Measurements from ENCODE around the gene RIMS3.

RIMS3 gene

GRCh38 chr1:40691538-40692428, 26.3 kb upstream of the RIMS3 start, which contains the start of gene NFYC:
NFYC (plus strand) TSS chr1:40691704; CDS start chr1:40738844, 47,140 bp downstream.
- H3K4me3 ChIP-seq (ENCODE audit: low read depth, low read length): peak within 1 kb of the TSS; percentile 90
- peak; percentile 99 for DNase-seq (ENCODE audit: low read depth)
- no peak for TF ChIP-seq CTCF (IDR thresholded peaks at IDR 0.05; ENCODE audit: insufficient read depth, low read depth, low read length, missing control alignments)

DNA sequence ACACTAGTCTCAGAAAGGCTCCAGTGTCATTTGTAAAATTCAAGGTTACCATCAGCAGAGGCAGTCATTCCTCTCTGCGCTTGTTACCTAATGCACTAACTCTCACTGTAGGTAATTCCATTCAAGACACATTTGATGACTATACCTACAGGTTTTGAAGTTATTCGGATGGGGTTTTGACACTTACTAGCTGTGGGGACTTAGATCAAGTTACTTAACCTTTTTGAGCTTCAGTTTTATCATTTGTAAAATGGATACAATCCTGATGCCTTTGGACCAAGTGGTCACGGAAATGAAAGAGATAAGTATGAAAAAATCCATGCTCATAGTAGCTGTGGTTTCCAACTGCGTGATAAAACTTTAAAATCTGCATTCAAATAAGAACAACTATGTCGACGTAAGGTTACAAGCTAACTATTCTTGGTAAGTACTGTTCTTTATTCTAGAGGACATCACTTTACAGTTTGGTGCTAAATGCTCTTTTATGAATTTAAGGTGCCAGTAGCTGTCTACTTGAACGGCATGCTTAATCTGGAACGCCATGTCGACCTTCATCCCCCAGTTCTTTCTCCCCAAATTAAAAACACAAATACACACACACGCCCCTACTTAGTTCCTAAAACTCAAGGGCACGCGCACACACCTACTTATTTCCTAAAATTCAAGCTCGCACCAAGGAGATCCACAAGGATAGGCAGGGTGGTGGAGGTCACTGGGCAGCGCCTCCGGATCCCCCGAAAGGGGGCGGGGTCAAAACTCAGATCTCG, 25.5 kb upstream of the RIMS3 start:
- peak overlapping the region; percentile 90 for H3K4me3 ChIP-seq (ENCODE audit: low read depth, low read length)
- TF ChIP-seq CTCF (IDR thresholded peaks at IDR 0.05; ENCODE audit: insufficient read depth, low read depth, low read length, missing control alignments): no peak
- DNase-seq (ENCODE audit: low read depth): no peak

DNA sequence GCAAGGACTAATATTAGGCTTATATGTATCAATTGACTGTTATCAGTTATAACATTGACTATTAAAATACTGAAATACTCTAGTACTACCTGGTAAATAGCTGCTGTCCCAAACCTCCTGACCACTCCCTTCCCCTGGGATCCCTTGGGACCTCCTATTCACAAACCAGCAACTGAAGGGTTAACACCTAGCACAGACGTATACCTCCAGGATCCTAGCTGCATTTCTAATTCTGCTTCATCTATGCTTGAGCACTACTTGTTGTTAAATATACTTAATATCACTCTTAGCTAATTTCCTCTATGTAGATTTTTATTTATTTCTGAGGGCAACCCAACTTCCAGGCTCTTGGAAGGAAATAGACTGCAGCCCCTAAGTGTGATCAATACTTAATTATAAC, 24.3 kb upstream of the RIMS3 start:
- TF ChIP-seq CTCF (IDR thresholded peaks at IDR 0.05; ENCODE audit: insufficient read depth, low read depth, low read length, missing control alignments): no peak
- H3K4me3 ChIP-seq (ENCODE audit: low read depth, low read length): no peak overlapping the region

GRCh38 chr1:40687661-40688060, 22.2 kb upstream of the RIMS3 start:
- no peak overlapping the region for H3K4me3 ChIP-seq (ENCODE audit: low read depth, low read length)
- no peak for TF ChIP-seq CTCF (IDR thresholded peaks at IDR 0.05; ENCODE audit: insufficient read depth, low read depth, low read length, missing control alignments)
- no peak for DNase-seq (ENCODE audit: low read depth)

More for the DNA sequence above, 24.3 kb upstream of the RIMS3 start:
- DNase-seq (ENCODE audit: low read depth): no peak

GRCh38 chr1:40687059-40687458, 21.6 kb upstream of the RIMS3 start:
- no peak for DNase-seq (ENCODE audit: low read depth)
- no peak for TF ChIP-seq CTCF (IDR thresholded peaks at IDR 0.05; ENCODE audit: insufficient read depth, low read depth, low read length, missing control alignments)
- H3K4me3 ChIP-seq (ENCODE audit: low read depth, low read length): no peak overlapping the region

DNA sequence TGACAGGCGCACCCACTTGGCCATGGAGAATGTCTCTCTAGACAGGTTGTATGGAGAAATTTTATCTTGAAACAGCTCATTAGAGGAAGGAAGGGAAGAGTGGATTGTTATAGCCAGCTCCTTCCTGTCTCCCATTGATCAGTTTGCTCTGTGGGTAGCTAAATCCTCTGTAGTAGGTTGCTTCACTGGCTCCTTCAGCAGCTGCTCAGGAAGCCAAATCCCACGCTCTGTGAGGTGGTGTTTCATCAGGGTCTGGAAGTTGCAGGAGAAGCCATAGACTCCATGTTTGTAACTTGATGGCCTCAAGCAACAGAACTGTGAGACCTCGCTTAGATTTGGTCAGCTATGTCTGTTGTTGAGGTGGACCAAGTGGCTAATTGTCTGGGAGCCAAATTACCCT, 19.2 kb upstream of the RIMS3 start:
- no peak for DNase-seq (ENCODE audit: low read depth)
- TF ChIP-seq CTCF (IDR thresholded peaks at IDR 0.05; ENCODE audit: insufficient read depth, low read depth, low read length, missing control alignments): no peak
- H3K4me3 ChIP-seq (ENCODE audit: low read depth, low read length): no peak overlapping the region

All from GM12865 (cell line).